Jurkat, Clone E6-1 (cell line): ENCODE results near the gene SLC13A5.
"Not testable (repeated sequence)": the region's sequence is repeated elsewhere in the genome, so short reads cannot be mapped to it uniquely, and the experiment has no call there.

ENCODE experiments used
- DNase-seq: peaks from one replicate; pipeline ENCODE4 v3.0.0-alpha.2; 2011; ENCODE audit warnings: low read depth, low spot score
- H3K4me3 ChIP-seq: 2 replicates; pipeline ENCODE4 v1.5.1; 2011; ENCODE audit warnings: mild to moderate bottlenecking, low read length, control low read depth, moderate library complexity

The SLC13A5 gene

GRCh38 chr17:6669479-6670212 lies 43.5 kb downstream of the SLC13A5 start:
- H3K4me3 ChIP-seq, result no peak overlapping the region
- DNase-seq, result no peak

DNA sequence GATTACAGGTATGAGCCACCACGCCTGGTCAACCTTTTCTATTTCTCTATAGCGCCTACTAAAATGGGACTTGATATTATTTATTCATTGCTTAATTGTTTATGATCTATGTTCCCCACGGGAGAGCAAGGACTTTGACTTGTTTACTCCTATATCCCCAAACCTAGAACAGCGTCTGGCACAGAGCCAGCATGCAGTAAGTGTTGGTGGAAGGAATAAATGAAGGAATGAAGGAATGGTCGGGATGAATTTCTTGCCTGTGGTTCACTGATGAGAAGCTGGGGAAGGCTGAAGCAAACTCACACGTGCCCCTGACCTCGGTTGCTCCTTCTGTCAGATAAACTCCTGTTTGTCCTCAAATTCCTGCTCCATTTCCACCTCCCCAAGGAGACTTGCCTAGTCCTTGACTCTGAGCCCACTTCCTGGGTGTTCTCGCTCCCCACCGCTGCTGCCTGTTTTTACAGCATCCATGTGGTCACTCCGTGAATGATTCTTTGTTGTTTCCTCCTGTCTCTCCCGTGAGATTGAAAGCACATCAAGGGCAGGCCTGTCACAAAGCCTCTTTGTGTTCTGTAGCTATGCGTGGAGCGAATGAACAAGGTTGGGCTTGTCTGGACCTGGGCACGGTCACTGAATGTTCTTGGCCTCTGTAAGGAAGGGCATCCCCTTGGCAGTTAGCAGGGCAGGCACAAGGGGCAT lies 44.3 kb downstream of the SLC13A5 start:
- H3K4me3 ChIP-seq, result no peak overlapping the region
- no peak for DNase-seq

- H3K4me3 ChIP-seq, result no peak overlapping the region
- no peak for DNase-seq
Measured at GRCh38 chr17:6668219-6668618, 45.0 kb downstream of the SLC13A5 start.

GRCh38 chr17:6667516-6667915 lies 45.7 kb downstream of the SLC13A5 start:
- no peak for DNase-seq
- H3K4me3 ChIP-seq, result no peak overlapping the region

GRCh38 chr17:6666557-6666956 lies 46.6 kb downstream of the SLC13A5 start:
- no peak overlapping the region for H3K4me3 ChIP-seq
- no peak for DNase-seq

- DNase-seq, result peak; percentile 14
Measured at GRCh38 chr17:6666077-6666521, 47.1 kb downstream of the SLC13A5 start.

GRCh38 chr17:6663200-6663599 lies 50.0 kb downstream of the SLC13A5 start:
- not testable (repeated sequence) for DNase-seq, H3K4me3 ChIP-seq

More at GRCh38 chr17:6666077-6666521, 47.1 kb downstream of the SLC13A5 start:
- H3K4me3 ChIP-seq, result no peak overlapping the region

GRCh38 chr17:6661464-6661848 lies 51.7 kb downstream of the SLC13A5 start:
- DNase-seq, result no peak
- H3K4me3 ChIP-seq, result no peak overlapping the region

DNA sequence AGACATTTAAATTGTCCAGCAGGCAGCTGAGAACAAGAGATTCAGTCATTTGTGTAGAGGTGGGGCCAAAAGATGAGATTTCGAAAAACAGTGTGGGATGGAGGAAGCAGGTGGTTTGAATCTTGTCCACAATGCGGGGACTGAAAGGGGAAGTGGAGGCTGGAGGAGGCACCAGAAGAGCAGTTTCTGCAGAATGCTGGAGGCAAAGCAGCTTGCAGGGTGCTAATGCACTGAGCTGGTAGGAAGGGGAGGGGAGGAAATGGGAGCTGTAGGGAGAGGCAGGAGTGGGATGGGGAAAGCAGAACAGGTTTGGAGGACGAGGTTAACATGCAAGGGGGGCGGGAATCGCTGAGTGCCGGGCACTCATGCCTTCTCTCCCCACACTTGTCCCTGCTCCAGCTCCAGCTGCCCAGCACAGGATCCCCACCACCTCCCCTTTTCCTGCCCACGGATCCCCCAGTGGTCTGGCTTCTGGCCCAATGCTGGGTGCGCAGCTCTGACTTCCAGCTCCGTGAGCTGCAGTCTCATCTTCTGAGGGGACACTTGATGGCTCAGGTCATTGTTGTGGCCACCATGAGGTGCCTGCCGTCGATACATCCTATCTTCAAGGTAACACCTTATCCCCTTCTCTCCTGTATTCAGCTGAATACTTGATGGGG lies 52.2 kb downstream of the SLC13A5 start:
- no peak overlapping the region for H3K4me3 ChIP-seq
- no peak for DNase-seq

DNA sequence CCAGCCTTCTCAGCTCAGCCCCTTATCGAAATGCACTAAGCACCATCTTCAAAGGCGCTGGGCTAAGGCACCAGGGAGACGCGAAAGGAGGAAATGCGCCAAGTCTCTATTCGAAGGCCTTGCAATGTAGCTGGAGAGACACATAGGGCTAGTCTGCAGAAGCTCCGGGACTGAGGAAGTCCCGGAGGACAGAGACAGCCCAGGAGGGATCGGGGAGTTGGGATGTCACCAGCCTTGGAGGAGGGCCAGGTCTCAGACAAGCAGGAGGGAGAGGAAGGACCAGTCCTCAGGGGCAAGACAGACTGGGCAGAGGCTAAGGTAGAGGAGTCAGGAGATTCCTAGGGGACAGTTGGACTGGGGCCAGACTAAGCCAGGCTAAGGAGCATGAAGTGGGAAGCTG lies 53.1 kb downstream of the SLC13A5 start:
- no peak for DNase-seq
- H3K4me3 ChIP-seq, result no peak overlapping the region

- DNase-seq, H3K4me3 ChIP-seq: not testable (repeated sequence)
Measured at GRCh38 chr17:6658411-6658810, 54.8 kb downstream of the SLC13A5 start.

DNA sequence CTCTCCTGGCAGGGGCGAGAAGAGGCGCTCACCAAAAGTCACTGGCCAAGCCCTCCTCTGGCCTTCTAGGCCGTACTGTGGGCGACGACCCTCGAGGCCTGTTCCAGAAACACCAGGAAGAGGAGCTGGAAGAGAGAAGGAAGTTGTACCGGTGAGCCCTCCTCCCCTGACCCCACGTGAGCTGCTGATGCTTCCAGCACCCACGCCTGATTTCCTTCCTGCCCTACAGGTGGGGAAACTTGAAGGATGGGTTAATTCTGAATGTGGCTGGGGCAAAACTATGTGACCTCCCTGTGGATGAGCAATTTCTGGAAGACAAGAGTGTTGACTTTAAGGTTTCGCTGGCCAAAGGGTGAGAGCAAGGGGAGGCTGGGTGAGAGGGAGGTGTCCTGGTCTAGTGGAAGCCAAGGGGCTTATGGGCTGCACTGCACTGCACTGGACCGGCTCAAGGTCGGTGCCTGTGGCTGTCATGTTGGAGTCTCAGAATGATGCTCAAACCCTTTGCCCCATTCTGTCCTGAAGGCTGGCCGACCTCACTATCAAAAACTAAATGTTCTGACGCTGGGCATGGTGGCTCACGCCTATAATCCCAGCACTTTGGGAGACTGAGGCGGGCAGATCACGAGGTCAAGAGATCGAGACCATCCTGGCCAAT lies 55.4 kb downstream of the SLC13A5 start:
- peak overlapping the region; percentile 62 for H3K4me3 ChIP-seq
- DNase-seq, result no peak

- DNase-seq, result peak; percentile 40
- peak overlapping the region; percentile 62 for H3K4me3 ChIP-seq
Measured at GRCh38 chr17:6656797-6657632, 56.2 kb downstream of the SLC13A5 start.

GRCh38 chr17:6655732-6656361 lies 57.3 kb downstream of the SLC13A5 start:
- not testable (repeated sequence) for H3K4me3 ChIP-seq, DNase-seq

GRCh38 chr17:6654841-6655731 lies 58.1 kb downstream of the SLC13A5 start:
- no peak for DNase-seq

DNA sequence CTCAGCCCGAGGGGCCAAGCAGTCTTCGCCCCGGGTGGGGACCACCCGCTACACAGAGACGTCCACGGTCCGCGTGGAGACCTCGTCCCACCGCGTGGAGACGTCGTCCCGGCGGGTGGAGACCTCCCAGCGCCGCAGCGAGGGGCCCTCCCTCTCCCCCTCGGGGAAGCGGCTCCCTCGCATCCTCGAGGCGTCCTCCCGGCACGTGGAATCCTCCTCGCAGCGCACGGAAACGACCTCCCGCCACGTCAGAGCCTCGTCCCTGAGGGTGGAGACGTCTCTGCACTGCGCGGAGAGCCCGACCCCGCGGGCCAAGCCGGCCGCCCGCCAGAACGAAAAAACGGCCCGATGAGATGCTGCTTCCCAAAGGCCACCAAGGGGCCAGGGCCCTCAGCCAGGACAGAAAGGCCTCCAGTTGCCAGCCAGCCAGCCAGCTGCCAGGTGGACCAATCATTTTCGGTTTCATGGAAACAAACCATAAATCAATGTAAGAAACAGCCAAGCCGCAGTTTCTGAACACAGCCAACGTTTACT lies 61.2 kb downstream of the SLC13A5 start:
- no peak for DNase-seq

More at GRCh38 chr17:6654841-6655731, 58.1 kb downstream of the SLC13A5 start:
- H3K4me3 ChIP-seq, result no peak overlapping the region

GRCh38 chr17:6651354-6651918 lies 61.7 kb downstream of the SLC13A5 start, which contains the start of the genes C17orf100 and MED31:
Gene C17orf100, plus strand, starts transcription at chr17:6651762. Its CDS starts 152 bp downstream, at chr17:6651914.
Gene MED31, minus strand, starts transcription at chr17:6651605. Its CDS starts 77 bp downstream, at chr17:6651528.
- H3K4me3 ChIP-seq, result peak within 1 kb of the TSS; percentile 99
- DNase-seq, result peak; percentile 92

More for the DNA sequence above, 61.2 kb downstream of the SLC13A5 start:
- H3K4me3 ChIP-seq, result peak overlapping the region; percentile 99
